ENCODE measurements around the gene JOSD1. TPM values are rescaled to one million over a fixed set of nuclear protein-coding genes. Genes with fewer than 3 reads are reported as not detected.

JOSD1 gene
- total and polyA plus RNA-seq, 10 of the 15 experiments (the other 5 are each of a cell fraction or from before 2014, with no cell fraction given) = 6.2 to 54.6 (median 40.5) TPM

GRCh38 chr22:38694940-38695339 lies 5.8 kb downstream of the JOSD1 start (continued):
- TF ChIP-seq CUX1 (IDR thresholded peaks at IDR 0.05; ENCODE audit: insufficient replicate concordance, low read depth, low read length) (no peak), IKZF1 (conservative IDR thresholded peaks at IDR 0.05) (peak; percentile 40), KLF5 (IDR thresholded peaks at IDR 0.05; ENCODE audit: partially characterized antibody) (no peak), BHLHE40 (IDR thresholded peaks at IDR 0.05; ENCODE audit: borderline replicate concordance in 1 of 2, low read depth in 2 of 2, low read length in 1 of 2) (0 out of 4 replicates have a peak, but pooled peaks of 1 of the 2 experiments have one; percentile 14), PAX5 (IDR thresholded peaks at IDR 0.05; ENCODE audit: borderline replicate concordance, low read depth, low read length) (no peak), PRDM15 (CRISPR knock-in tag; IDR thresholded peaks at IDR 0.05) (no peak), IKZF2 (IDR thresholded peaks at IDR 0.05) (peak in 1 of 2 experiments; percentile 11; a peak in 2 of 4 replicates), TAF1 (IDR thresholded peaks at IDR 0.05; ENCODE audit: borderline replicate concordance, low read depth, low read length) (no peak), IRF5 (IDR thresholded peaks at IDR 0.05; ENCODE audit: borderline replicate concordance) (no peak), USF1 (IDR thresholded peaks at IDR 0.05; ENCODE audit: borderline replicate concordance, extremely low read length, insufficient read depth, low read depth, low read length) (no peak), MXI1 (IDR thresholded peaks at IDR 0.05; ENCODE audit: low read depth, low read length) (no peak), SREBF1 (IDR thresholded peaks at IDR 0.05; ENCODE audit: low read length) (no peak), ASH2L (IDR thresholded peaks at IDR 0.05; ENCODE audit: borderline replicate concordance, low read depth) (no peak), MEF2A (IDR thresholded peaks at IDR 0.05; ENCODE audit: insufficient read depth, low read depth, low read length) (no peak), POLR2AphosphoS2 (IDR thresholded peaks at IDR 0.05; ENCODE audit: low read depth, low read length) (no peak), ZNF24 (IDR thresholded peaks at IDR 0.05) (no peak), NR2F1 (conservative IDR thresholded peaks at IDR 0.05) (peak; percentile 59), IRF3 (IDR thresholded peaks at IDR 0.05) (no peak)
